Glutamatergic neuron (in vitro differentiated cells): ENCODE results near the gene PPP1R17. TPM values are rescaled to one million over a fixed set of nuclear protein-coding genes. Genes with fewer than 3 reads are reported as not detected.

Source experiments
- DNase-seq: peaks from one replicate; pipeline ENCODE4 v3.0.0; 2022
- H3K27ac Mint-ChIP-seq: one replicate; pipeline ENCODE4 v1.8.0; 2020; ENCODE audit warnings: mild to moderate bottlenecking, mixed read lengths, inconsistent platforms; ENCODE audit not compliant: unreplicated experiment
- H3K27me3 Mint-ChIP-seq: one replicate; pipeline ENCODE4 v1.8.0; 2020; ENCODE audit warnings: mild to moderate bottlenecking, moderate library complexity, mixed read lengths, inconsistent platforms; ENCODE audit not compliant: unreplicated experiment
- H3K36me3 Mint-ChIP-seq: one replicate; pipeline ENCODE4 v1.8.0; 2020; ENCODE audit warnings: mild to moderate bottlenecking, mixed read lengths, inconsistent platforms; ENCODE audit not compliant: unreplicated experiment
- H3K4me1 Mint-ChIP-seq: one replicate; pipeline ENCODE4 v1.8.0; 2020; ENCODE audit warnings: mild to moderate bottlenecking, low read depth, mixed read lengths, inconsistent platforms; ENCODE audit not compliant: unreplicated experiment
- H3K4me3 Mint-ChIP-seq: one replicate; pipeline ENCODE4 v1.8.0; 2020; ENCODE audit warnings: mild to moderate bottlenecking, mixed read lengths, inconsistent platforms; ENCODE audit not compliant: unreplicated experiment
- H3K9me3 Mint-ChIP-seq: one replicate; pipeline ENCODE4 v1.8.0; 2020; ENCODE audit warnings: mild to moderate bottlenecking, moderate library complexity, mixed read lengths, inconsistent platforms; ENCODE audit not compliant: unreplicated experiment
- total RNA-seq: library from RNA; stranded (reverse); fragmentation: NEBNext Ultra II Directional; extraction: Animal tissue kit (Norgen Biotek cat#: 25700); gene quantifications from one replicate; pipeline ENCODE4 v1.2.1, GENCODE V29; 2021; ENCODE audit not compliant: unreplicated experiment
- TF ChIP-seq, protein P1 (sequence below): fragments of 200-600 bp; sonication (generic); IDR thresholded peaks from one replicate; pipeline ENCODE4 v1.5.0; 2021; ENCODE audit not compliant: partially characterized antibody, unreplicated experiment

PPP1R17 gene
- total RNA-seq, 1 donor from 2014 or later, result 657 TPM

GRCh38 chr7:31748084-31748483 is 61.1 kb downstream of the PPP1R17 start:
- no peak for DNase-seq

GRCh38 chr7:31751726-31752125 is 64.7 kb downstream of the PPP1R17 start:
- TF ChIP-seq, protein P1, sequence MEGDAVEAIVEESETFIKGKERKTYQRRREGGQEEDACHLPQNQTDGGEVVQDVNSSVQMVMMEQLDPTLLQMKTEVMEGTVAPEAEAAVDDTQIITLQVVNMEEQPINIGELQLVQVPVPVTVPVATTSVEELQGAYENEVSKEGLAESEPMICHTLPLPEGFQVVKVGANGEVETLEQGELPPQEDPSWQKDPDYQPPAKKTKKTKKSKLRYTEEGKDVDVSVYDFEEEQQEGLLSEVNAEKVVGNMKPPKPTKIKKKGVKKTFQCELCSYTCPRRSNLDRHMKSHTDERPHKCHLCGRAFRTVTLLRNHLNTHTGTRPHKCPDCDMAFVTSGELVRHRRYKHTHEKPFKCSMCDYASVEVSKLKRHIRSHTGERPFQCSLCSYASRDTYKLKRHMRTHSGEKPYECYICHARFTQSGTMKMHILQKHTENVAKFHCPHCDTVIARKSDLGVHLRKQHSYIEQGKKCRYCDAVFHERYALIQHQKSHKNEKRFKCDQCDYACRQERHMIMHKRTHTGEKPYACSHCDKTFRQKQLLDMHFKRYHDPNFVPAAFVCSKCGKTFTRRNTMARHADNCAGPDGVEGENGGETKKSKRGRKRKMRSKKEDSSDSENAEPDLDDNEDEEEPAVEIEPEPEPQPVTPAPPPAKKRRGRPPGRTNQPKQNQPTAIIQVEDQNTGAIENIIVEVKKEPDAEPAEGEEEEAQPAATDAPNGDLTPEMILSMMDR, result no peak
- no peak for DNase-seq
- Mint-ChIP-seq H3K36me3 (no peaks in the 10 kb centered on the region), H3K4me1 (no peaks in the 10 kb centered on the region), H3K27me3 (no peaks in the 10 kb centered on the region), H3K9me3 (no peaks in the 10 kb centered on the region), H3K27ac (no peak overlapping the region), H3K4me3 (no peak overlapping the region)

More at GRCh38 chr7:31748084-31748483, 61.1 kb downstream of the PPP1R17 start:
- Mint-ChIP-seq H3K27ac (no peak overlapping the region), H3K27me3 (no peaks in the 10 kb centered on the region), H3K4me3 (no peak overlapping the region), H3K36me3 (no peaks in the 10 kb centered on the region), H3K9me3 (no peaks in the 10 kb centered on the region), H3K4me1 (no peaks in the 10 kb centered on the region)
- TF ChIP-seq, protein P1, result no peak

Other genes with a start within 250 kb of the PPP1R17 start
- gene ITPRID1, start 173.1 kb upstream of the PPP1R17 start, total RNA-seq, result not detected